Mononuclear cell (primary cell): ENCODE measurements around the gene RNF212B. TPM values are rescaled to one million over a fixed set of nuclear protein-coding genes. Genes with fewer than 3 reads are reported as not detected.
"Not testable (repeated sequence)": the region's sequence is repeated elsewhere in the genome, so short reads cannot be mapped to it uniquely, and the experiment has no call there.

ENCODE experiments used
- H3K27me3 ChIP-seq: 2 replicates; pipeline ENCODE4 v1.6.0; 2011; ENCODE audit warnings: low read length, control low read depth; ENCODE audit not compliant: insufficient read depth
- H3K4me1 ChIP-seq: 2 replicates; pipeline ENCODE4 v1.5.1; 2011; ENCODE audit warnings: mild to moderate bottlenecking, low read length, control low read depth; ENCODE audit not compliant: insufficient read depth
- H3K4me3 ChIP-seq: 2 replicates; pipeline ENCODE4 v1.5.1; 2011; ENCODE audit warnings: mild to moderate bottlenecking, low read length, moderate library complexity
- H3K9me3 ChIP-seq: 2 replicates; pipeline ENCODE4 v1.5.1; 2011; ENCODE audit warnings: low read depth, mild to moderate bottlenecking, control low read depth, low read length
- total RNA-seq: library from RNA; depleted of rRNA; stranded (reverse); fragments of >200 nt; gene quantifications from one replicate; pipeline ENCODE4 v1.2.3, GENCODE V29; 2012

Gene RNF212B
- total RNA-seq, 1 donor: 0.10 TPM

DNA sequence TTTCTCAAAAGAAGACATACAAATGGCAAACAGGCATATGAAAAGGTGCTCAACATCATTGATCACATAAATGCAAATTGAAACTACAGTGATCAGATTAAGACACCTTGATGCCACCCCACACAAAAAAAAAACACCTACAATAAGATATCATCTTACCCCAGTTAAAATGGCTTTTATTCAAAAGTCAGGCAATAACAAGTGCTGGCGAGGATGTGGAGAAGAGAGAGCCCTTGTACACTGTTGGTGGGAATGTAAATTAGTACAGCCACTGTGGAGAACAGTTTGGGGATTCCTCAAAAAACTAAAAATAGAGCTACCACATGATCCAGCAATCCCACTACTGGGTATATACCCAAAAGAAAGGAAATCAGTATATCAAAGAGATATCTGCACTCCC lies 12.8 kb upstream of the RNF212B start:
- H3K9me3 ChIP-seq, H3K27me3 ChIP-seq, H3K4me1 ChIP-seq, H3K4me3 ChIP-seq: not testable (repeated sequence)

DNA sequence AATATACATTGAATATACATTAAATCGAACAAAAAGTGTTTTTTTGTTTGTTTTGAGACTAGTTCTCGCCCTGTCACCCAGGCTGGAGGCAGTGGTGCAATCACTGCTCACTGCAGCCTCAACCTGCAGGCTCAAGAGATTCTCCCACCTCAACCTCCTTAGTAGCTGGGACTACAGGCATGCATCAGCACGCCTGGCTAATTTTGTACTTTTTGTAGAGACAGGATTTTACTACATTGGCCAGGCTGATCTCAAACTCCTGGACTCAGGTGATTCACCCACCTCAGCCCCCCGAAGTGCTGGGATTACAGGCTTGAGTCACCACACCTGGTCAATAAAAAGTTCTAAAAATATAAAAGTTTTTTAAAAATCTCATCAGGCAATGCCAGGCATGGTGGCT lies 10.2 kb upstream of the RNF212B start:
- Histone ChIP-seq H3K4me3 (no peak overlapping the region), H3K27me3 (no peaks in the 10 kb centered on the region), H3K9me3 (no peaks in the 10 kb centered on the region), H3K4me1 (peaks cover 10% of the 10 kb centered on the region)

DNA sequence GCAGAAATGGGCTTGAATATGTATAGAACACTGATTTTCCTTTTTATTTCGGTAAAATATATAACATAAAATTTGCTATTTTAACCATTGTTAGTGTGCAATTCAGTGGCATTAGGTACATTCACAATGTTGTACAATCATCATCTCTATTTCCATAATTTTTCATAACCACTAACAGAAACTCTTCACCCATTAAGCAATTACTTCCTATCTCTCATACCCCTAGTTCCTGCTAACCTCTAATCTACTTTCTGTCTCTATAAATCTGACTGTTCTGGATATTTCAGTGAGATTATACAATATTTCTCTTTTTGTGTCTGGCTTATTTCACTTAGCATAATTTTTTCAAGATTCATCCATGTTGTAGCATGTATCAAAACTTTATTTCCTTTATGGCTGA lies 8.9 kb upstream of the RNF212B start:
- Histone ChIP-seq H3K9me3 (no peaks in the 10 kb centered on the region), H3K4me1 (peaks cover 10% of the 10 kb centered on the region), H3K27me3 (no peaks in the 10 kb centered on the region)

DNA sequence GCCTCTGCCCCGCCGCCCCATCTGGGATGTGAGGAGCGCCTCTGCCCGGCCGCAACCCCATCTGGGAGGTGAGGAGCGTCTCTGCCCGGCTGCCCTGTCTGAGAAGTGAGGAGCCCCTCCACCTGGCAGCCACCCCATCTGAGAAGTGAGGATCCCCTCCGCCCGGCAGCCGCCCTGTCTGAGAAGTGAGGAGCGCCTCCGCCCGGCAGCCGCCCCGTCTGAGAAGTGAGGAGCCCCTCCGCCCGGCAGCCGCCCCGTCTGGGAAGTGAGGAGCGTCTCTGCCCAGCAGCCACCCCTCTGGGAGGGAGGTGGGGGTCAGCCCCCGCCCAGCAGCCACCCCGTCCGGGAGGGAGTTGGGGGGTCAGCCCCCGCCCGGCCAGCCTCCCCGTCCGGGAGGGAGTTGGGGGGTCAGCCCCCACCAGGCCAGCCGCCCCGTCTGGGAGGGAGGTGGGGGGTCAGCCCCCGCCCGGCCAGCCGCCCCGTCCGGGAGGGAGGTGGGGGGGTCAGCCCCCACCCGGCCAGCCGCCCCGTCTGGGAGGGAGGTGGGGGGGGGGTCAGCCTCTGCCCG lies 5.4 kb upstream of the RNF212B start:
- H3K4me3 ChIP-seq, H3K9me3 ChIP-seq, H3K27me3 ChIP-seq, H3K4me1 ChIP-seq: not testable (repeated sequence)

More for the DNA sequence above, 8.9 kb upstream of the RNF212B start:
- no peak overlapping the region for H3K4me3 ChIP-seq

DNA sequence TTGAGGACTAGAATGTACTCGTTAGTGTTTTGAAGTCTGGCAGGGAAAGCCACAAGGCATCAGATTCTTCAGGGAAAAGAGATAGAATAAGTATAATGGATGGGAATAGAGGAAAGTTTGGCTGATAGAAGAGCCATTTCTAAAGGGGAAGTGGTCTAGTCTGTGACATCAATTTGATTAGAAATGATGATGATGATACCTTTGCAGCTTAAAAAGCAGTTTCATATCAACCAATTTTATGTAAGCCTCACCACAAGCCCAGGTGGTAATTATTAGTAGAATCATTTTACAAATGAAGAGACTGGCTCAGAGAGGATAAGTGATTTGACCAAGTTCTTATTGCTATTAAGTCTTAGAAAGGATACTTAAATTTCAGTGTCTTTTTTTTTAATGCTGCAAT lies 2.9 kb downstream of the RNF212B start:
- no peak overlapping the region for H3K4me3 ChIP-seq
- H3K4me1 ChIP-seq: peaks cover 9% of the 10 kb centered on the region
- H3K9me3 ChIP-seq: no peaks in the 10 kb centered on the region
- peaks cover 6% of the 10 kb centered on the region for H3K27me3 ChIP-seq

DNA sequence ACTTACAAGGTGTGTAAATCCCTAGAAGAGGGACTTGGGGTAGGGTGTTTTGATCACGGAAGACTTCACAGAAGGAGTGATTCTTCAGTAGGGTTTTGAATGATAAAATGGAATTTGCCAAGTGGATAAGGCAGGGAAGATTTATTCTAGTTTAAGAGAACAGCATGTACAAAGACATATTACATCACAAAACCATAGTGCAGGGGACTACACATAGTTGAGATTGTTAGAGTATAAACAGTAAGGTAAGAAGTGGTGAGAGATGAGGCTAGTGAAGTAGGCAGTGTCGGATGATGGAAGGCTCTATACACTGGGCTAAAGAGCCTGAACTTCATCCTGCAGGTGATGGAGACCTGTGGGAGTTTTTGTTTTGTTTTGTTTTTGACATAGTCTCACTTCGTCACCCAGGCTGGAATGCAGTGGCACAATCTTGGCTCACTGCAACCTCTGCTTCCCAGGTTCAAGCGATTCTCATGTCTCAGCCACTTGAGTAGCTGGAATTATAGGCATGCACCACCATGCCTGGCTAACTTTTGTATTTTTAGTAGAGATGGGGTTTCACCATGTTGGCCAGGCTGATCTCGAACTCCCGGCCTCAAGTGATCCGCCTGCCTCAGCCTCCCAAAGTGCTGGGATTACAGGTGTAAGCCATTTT lies 3.5 kb downstream of the RNF212B start:
- not testable (repeated sequence) for H3K9me3 ChIP-seq, H3K27me3 ChIP-seq, H3K4me1 ChIP-seq, H3K4me3 ChIP-seq

DNA sequence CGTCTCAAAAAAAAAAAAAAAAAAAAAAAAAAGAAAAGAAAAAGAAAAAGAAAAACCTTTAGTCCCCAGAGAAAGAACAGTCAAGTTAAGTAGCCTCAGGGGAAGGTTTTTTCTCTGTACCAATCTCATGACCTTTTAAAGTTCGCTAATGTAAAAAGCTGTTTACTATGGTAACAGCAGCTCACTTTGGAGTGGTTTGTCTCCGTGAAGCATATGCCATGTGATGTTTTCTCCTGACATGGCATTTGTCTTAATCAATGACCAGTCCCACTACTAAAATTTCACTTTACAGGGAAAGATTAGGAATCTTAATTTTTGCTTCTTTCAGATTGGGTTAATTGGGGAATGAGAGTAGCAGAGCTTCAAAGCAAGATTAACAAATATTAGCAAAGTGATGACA lies 4.3 kb downstream of the RNF212B start:
- Histone ChIP-seq H3K4me3 (no peak overlapping the region), H3K27me3 (peaks cover 6% of the 10 kb centered on the region), H3K9me3 (no peaks in the 10 kb centered on the region), H3K4me1 (peaks cover 9% of the 10 kb centered on the region)

DNA sequence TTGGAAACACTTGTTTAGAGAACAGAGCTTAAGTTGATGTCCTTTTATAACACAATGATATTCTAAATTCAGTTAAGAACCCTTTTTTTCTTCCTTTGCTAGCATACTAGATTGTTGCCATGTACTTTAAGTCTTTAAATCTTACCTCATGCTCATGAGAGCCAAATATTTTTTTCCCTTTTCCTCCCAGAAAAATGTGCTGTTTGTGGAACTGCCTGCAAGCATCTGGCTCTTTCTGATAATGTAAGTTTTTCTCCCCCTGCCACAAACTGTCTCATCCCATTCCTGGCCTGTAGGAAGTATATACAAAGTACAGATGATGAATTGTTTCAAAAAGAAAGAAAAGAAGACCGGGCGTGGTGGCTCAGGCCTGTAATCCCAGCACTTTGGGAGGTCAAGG lies 5.3 kb downstream of the RNF212B start:
- Histone ChIP-seq H3K4me3 (no peak overlapping the region), H3K9me3 (no peaks in the 10 kb centered on the region), H3K4me1 (peaks cover 3% of the 10 kb centered on the region), H3K27me3 (peaks cover 3% of the 10 kb centered on the region)

DNA sequence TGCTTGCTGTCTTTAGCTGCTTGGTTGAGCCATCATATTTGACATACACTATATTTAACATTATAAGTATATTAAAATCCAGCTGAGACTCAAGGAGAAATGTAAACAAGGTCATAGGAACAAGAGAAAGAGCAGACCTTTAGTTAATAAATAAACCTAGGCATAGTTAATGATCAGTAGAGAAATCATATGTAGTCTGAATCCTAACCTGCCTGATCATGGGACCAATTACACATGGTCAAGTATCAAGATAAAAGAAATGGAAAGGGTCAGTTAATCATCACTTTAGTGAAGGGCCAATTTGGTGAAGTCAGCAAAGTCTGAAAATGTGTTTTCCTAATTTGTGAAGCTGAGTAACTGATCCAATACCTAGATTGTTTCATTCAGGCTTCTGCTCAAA lies 7.5 kb downstream of the RNF212B start:
- no peaks in the 10 kb centered on the region for H3K9me3 ChIP-seq
- H3K4me1 ChIP-seq: no peaks in the 10 kb centered on the region

DNA sequence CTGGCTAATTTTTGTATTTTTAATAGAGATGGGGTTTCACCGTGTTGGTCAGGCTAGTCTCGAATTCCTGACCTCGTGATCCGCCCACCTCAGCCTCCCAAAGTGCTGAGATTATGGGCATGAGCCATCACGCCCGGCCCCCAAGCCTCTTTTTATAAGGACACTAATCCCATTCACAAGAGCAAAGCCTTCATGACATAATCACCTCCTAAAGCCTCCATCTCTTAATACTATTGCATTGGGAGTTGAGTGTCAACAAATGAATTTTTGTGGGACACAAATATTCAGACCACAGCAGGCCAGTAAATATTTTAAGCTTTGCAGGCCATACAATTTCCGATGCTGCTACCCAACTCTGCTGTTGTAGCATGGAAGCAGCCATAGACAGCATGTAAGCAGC lies 10.9 kb downstream of the RNF212B start:
- no peaks in the 10 kb centered on the region for H3K27me3 ChIP-seq
- H3K9me3 ChIP-seq: no peaks in the 10 kb centered on the region
- H3K4me3 ChIP-seq: no peak overlapping the region
- H3K4me1 ChIP-seq: no peaks in the 10 kb centered on the region

More for the DNA sequence above, 7.5 kb downstream of the RNF212B start:
- no peak overlapping the region for H3K4me3 ChIP-seq
- H3K27me3 ChIP-seq: no peaks in the 10 kb centered on the region

DNA sequence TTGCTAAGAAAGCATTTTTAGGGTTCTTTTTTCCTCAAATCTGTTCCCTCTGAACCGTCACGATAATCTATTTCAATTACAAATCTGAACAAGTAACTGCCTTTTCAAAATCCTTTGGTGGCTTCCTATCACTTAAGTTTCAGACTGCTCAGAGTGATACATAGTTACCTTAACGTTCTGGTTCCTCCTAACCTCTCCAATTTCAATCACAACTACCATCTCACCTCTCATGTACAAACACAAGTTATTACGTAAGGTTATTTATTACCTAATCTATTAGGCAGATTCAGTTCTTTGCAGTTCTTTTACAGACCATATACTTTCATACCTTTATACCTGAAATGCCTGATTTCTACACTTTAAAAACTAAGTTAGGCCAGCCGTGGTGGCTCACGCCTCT lies 12.1 kb downstream of the RNF212B start:
- Histone ChIP-seq H3K9me3 (no peaks in the 10 kb centered on the region), H3K4me3 (no peak overlapping the region), H3K4me1 (no peaks in the 10 kb centered on the region), H3K27me3 (no peaks in the 10 kb centered on the region)

DNA sequence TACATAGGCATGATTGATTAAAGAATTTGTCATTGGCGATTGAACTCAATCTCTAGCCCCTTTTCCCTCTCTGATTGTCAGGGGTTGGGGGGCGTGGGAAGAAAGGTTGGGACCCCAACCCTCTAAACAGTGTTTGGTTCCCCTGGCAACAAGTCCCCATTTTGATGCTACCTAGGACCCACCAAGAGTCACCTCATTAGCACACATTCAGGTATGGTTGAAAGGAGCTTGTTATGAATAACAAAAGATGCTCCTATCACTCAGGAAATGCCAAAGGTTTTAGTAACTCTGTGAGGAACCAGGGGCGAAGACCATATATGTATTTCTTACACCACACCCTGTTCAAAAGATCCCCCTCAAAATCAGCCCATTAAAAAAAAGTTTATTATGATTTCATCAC lies 14.3 kb downstream of the RNF212B start:
- Histone ChIP-seq H3K27me3 (peaks cover 3% of the 10 kb centered on the region), H3K4me3 (no peak overlapping the region), H3K4me1 (no peaks in the 10 kb centered on the region), H3K9me3 (no peaks in the 10 kb centered on the region)

DNA sequence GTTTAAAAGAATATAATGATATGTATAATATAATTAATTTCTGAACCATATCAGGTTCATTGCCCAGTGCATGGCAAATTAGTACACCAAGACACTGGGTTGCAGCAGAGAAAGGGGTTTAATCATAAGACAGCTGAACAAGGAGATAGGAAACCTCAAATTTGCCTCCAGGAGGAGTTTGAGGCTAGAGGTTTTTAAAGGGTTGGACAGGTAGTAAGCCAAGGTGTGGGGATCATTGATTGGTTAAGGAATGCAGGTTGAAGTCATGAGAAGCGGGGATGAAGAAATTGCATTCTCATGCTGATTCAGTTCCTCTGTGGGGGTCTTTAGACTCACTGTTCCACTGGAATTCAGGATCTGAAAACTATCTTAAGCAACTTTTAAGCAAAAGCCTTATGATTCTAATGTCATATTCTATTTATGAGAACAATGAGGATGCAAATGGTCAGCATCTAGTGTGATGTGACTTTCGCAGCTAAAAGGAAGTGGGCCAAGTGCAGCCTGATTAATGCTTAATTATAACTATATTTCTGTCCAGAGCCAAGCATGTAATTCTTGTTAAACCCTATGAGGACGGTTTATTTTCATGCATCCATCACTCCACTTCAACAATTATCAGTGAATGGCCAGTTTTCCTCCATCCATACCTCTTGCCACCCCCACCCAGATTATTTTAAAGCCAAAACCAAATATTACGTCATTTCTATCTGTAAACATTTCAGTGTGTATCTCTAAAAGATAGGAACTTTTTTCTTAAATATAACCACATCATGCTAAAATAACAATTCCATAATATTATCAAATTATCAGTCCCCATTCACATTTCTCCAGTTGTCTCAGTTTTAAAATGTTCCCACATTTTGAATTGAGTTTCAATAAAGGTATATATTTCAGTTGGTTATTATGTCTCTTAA lies 14.9 kb downstream of the RNF212B start:
- Histone ChIP-seq H3K4me1 (no peaks in the 10 kb centered on the region), H3K9me3 (no peaks in the 10 kb centered on the region), H3K27me3 (peaks cover 5% of the 10 kb centered on the region), H3K4me3 (no peak overlapping the region)

DNA sequence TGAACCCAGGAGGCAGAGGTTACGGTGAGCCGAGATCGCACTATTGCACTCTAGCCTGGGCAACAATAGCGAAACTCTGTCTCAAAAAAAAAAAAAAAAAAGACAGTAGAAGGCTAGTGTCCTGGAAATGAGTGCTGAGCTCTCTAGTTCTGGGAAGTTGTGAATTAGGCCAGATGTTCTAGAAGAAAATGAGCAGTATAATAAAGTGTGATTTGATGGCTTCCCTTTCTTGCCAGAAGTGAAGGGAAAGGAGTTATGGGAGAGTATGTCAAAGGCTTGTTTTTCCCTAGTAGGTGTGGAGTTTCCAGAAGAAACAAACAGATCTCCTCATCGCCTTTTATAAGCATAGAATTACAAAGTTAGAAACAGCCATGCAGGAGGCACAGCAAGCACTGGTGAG lies 20.5 kb downstream of the RNF212B start:
- Histone ChIP-seq H3K4me3 (no peak overlapping the region), H3K27me3 (peaks cover 12% of the 10 kb centered on the region), H3K9me3 (no peaks in the 10 kb centered on the region), H3K4me1 (no peaks in the 10 kb centered on the region)

DNA sequence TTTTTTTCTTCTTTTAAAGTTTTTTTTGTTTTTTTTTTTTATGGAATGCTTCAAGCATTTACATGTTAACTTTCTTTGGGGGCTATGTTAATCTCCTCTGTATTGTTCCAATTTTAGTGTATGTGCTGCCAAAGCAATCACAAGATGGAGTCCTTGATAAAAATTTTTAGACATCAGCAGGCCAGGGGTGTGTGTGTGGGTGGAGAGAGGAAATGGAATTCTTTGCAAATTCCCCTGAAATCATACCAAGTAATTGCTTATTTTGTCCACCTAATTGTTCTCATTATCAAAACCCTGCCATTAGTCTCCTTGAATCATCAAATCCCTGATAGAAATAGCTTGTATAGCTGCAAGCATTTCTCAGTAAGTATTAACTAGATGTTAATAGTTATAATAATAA lies 21.7 kb downstream of the RNF212B start:
- Histone ChIP-seq H3K27me3 (peaks cover 12% of the 10 kb centered on the region), H3K4me3 (no peak overlapping the region), H3K4me1 (no peaks in the 10 kb centered on the region), H3K9me3 (no peaks in the 10 kb centered on the region)
